ENCODE data around the gene KLK8. TPM values are rescaled to one million over a fixed set of nuclear protein-coding genes. Genes with fewer than 3 reads are reported as not detected.

KLK8 gene
- polyA plus RNA-seq, 2 of the 4 experiments (the other 2 are of a cell fraction): not detected

Other genes starting within 250 kb of the KLK8 start
- gene GPR32, start 231.1 kb downstream of the KLK8 start, polyA plus RNA-seq (2011; rRNA removed): not detected in 2 replicates
- gene GPR32, start 231.1 kb downstream of the KLK8 start, polyA plus RNA-seq (2017; fragmentation: RNase III; extraction: RNeasy Plus Mini Kit Qiagen cat#74134 plus additional on column Dnase treatment): not detected in 3 replicates
- gene ACP4, start 211.2 kb downstream of the KLK8 start, polyA plus RNA-seq (2011; rRNA removed): not detected in 2 replicates
- gene ACP4, start 211.2 kb downstream of the KLK8 start, polyA plus RNA-seq (2017; fragmentation: RNase III; extraction: RNeasy Plus Mini Kit Qiagen cat#74134 plus additional on column Dnase treatment): not detected in 3 replicates
- 0.25 and 0.30 TPM in 2 replicates for gene KLK1, start 177.8 kb downstream of the KLK8 start, polyA plus RNA-seq (2011; rRNA removed)
- gene KLK1, start 177.8 kb downstream of the KLK8 start, polyA plus RNA-seq (2017; fragmentation: RNase III; extraction: RNeasy Plus Mini Kit Qiagen cat#74134 plus additional on column Dnase treatment): not detected in 3 replicates
- not detected in 2 replicates for gene KLK15, start 168.0 kb downstream of the KLK8 start, polyA plus RNA-seq (2011; rRNA removed)
- gene KLK15, start 168.0 kb downstream of the KLK8 start, polyA plus RNA-seq (2017; fragmentation: RNase III; extraction: RNeasy Plus Mini Kit Qiagen cat#74134 plus additional on column Dnase treatment): not detected in 3 replicates
- not detected in 2 replicates for gene KLK3, start 146.7 kb downstream of the KLK8 start, polyA plus RNA-seq (2011; rRNA removed)
- gene KLK3, start 146.7 kb downstream of the KLK8 start, polyA plus RNA-seq (2017; fragmentation: RNase III; extraction: RNeasy Plus Mini Kit Qiagen cat#74134 plus additional on column Dnase treatment): not detected in 3 replicates
- 0.42 and 0.49 TPM in 2 replicates for gene KLK2, start 128.2 kb downstream of the KLK8 start, polyA plus RNA-seq (2011; rRNA removed)
- gene KLK2, start 128.2 kb downstream of the KLK8 start, polyA plus RNA-seq (2017; fragmentation: RNase III; extraction: RNeasy Plus Mini Kit Qiagen cat#74134 plus additional on column Dnase treatment): 0.14 to 0.36 TPM (median 0.21 TPM) in 3 replicates
- gene KLK4, start 90.2 kb downstream of the KLK8 start, polyA plus RNA-seq (2011; rRNA removed): not detected in 2 replicates
- not detected in 3 replicates for gene KLK4, start 90.2 kb downstream of the KLK8 start, polyA plus RNA-seq (2017; fragmentation: RNase III; extraction: RNeasy Plus Mini Kit Qiagen cat#74134 plus additional on column Dnase treatment)
- gene KLK5, start 48.6 kb downstream of the KLK8 start, polyA plus RNA-seq (2011; rRNA removed): not detected in 2 replicates
- gene KLK5, start 48.6 kb downstream of the KLK8 start, polyA plus RNA-seq (2017; fragmentation: RNase III; extraction: RNeasy Plus Mini Kit Qiagen cat#74134 plus additional on column Dnase treatment): not detected in 3 replicates
- 0.13 TPM in 2 replicates for gene KLK6, start 32.0 kb downstream of the KLK8 start, polyA plus RNA-seq (2011; rRNA removed)
- gene KLK6, start 32.0 kb downstream of the KLK8 start, polyA plus RNA-seq (2017; fragmentation: RNase III; extraction: RNeasy Plus Mini Kit Qiagen cat#74134 plus additional on column Dnase treatment): not detected in 3 replicates
- not detected in 2 replicates for gene KLK7, start 17.7 kb downstream of the KLK8 start, polyA plus RNA-seq (2011; rRNA removed)
- gene KLK7, start 17.7 kb downstream of the KLK8 start, polyA plus RNA-seq (2017; fragmentation: RNase III; extraction: RNeasy Plus Mini Kit Qiagen cat#74134 plus additional on column Dnase treatment): not detected in 3 replicates
- gene KLK10, start 18.1 kb upstream of the KLK8 start, polyA plus RNA-seq (2011; rRNA removed): 0.18 and 0.33 TPM in 2 replicates
- gene KLK10, start 18.1 kb upstream of the KLK8 start, polyA plus RNA-seq (2017; fragmentation: RNase III; extraction: RNeasy Plus Mini Kit Qiagen cat#74134 plus additional on column Dnase treatment): 0.05 TPM in 1 of 3 replicates, not detected in the others
- not detected in 2 replicates for gene KLK11, start 25.0 kb upstream of the KLK8 start, polyA plus RNA-seq (2011; rRNA removed)
- gene KLK11, start 25.0 kb upstream of the KLK8 start, polyA plus RNA-seq (2017; fragmentation: RNase III; extraction: RNeasy Plus Mini Kit Qiagen cat#74134 plus additional on column Dnase treatment): not detected in 3 replicates
- gene KLK12, start 33.4 kb upstream of the KLK8 start, polyA plus RNA-seq (2011; rRNA removed): not detected in 2 replicates
- not detected in 3 replicates for gene KLK12, start 33.4 kb upstream of the KLK8 start, polyA plus RNA-seq (2017; fragmentation: RNase III; extraction: RNeasy Plus Mini Kit Qiagen cat#74134 plus additional on column Dnase treatment)
- gene KLK13, start 63.5 kb upstream of the KLK8 start, polyA plus RNA-seq (2011; rRNA removed): not detected in 2 replicates
- gene KLK13, start 63.5 kb upstream of the KLK8 start, polyA plus RNA-seq (2017; fragmentation: RNase III; extraction: RNeasy Plus Mini Kit Qiagen cat#74134 plus additional on column Dnase treatment): 0.09 TPM in 1 of 3 replicates, not detected in the others
- gene KLK14, start 81.3 kb upstream of the KLK8 start, polyA plus RNA-seq (2011; rRNA removed): 0.14 and 0.22 TPM in 2 replicates
- gene KLK14, start 81.3 kb upstream of the KLK8 start, polyA plus RNA-seq (2017; fragmentation: RNase III; extraction: RNeasy Plus Mini Kit Qiagen cat#74134 plus additional on column Dnase treatment): 0.22 to 0.44 TPM in 2 of 3 replicates, not detected in the other
- gene CTU1, start 106.8 kb upstream of the KLK8 start, polyA plus RNA-seq (2011; rRNA removed): 4.1 and 4.5 TPM in 2 replicates
- 7.0 to 7.4 TPM (median 7.3 TPM) in 3 replicates for gene CTU1, start 106.8 kb upstream of the KLK8 start, polyA plus RNA-seq (2017; fragmentation: RNase III; extraction: RNeasy Plus Mini Kit Qiagen cat#74134 plus additional on column Dnase treatment)
- gene SIGLEC9, start 123.3 kb upstream of the KLK8 start, polyA plus RNA-seq (2011; rRNA removed): not detected in 2 replicates
- not detected in 3 replicates for gene SIGLEC9, start 123.3 kb upstream of the KLK8 start, polyA plus RNA-seq (2017; fragmentation: RNase III; extraction: RNeasy Plus Mini Kit Qiagen cat#74134 plus additional on column Dnase treatment)
- gene SIGLEC7, start 140.7 kb upstream of the KLK8 start, polyA plus RNA-seq (2011; rRNA removed): not detected in 2 replicates
- not detected in 3 replicates for gene SIGLEC7, start 140.7 kb upstream of the KLK8 start, polyA plus RNA-seq (2017; fragmentation: RNase III; extraction: RNeasy Plus Mini Kit Qiagen cat#74134 plus additional on column Dnase treatment)
- 0.10 and 0.40 TPM in 2 replicates for gene CD33, start 223.5 kb upstream of the KLK8 start, polyA plus RNA-seq (2011; rRNA removed)
- gene CD33, start 223.5 kb upstream of the KLK8 start, polyA plus RNA-seq (2017; fragmentation: RNase III; extraction: RNeasy Plus Mini Kit Qiagen cat#74134 plus additional on column Dnase treatment): 0.13 TPM in 1 of 3 replicates, not detected in the others
- gene SIGLECL1, start 249.5 kb upstream of the KLK8 start, polyA plus RNA-seq (2011; rRNA removed): not detected in 2 replicates
- gene SIGLECL1, start 249.5 kb upstream of the KLK8 start, polyA plus RNA-seq (2017; fragmentation: RNase III; extraction: RNeasy Plus Mini Kit Qiagen cat#74134 plus additional on column Dnase treatment): not detected in 3 replicates